Activated effector memory CD4-positive, alpha-beta T cell treated with anti-CD3 and anti-CD28 coated beads, Interleukin-2, amount 50 U/mL, for 16 hours (primary cell): ENCODE results near the gene GPC6.

ENCODE experiments used
- DNase-seq: peaks from one replicate; pipeline ENCODE4 v3.0.0-alpha.2; 2020

Gene GPC6

DNA sequence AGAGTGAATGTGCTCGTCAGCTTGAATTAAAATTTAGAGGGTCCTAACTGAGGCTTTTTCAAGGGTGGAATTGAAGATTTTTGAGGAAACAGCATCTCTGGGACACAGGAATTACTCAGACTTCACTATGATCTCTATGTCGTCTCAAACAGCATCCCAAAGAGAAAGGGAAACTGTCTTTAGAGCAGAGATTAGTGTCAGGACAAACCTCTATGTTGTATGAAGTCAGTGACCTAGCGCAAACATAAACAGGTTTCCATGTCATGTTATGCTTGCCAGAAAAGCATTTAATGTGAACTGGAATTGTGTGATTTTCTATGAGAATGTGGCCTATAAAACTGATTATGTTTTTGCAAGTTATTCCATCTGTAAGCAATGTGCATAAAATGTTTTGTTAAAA, 573.7 kb downstream of the GPC6 start:
- no peak for DNase-seq

DNA sequence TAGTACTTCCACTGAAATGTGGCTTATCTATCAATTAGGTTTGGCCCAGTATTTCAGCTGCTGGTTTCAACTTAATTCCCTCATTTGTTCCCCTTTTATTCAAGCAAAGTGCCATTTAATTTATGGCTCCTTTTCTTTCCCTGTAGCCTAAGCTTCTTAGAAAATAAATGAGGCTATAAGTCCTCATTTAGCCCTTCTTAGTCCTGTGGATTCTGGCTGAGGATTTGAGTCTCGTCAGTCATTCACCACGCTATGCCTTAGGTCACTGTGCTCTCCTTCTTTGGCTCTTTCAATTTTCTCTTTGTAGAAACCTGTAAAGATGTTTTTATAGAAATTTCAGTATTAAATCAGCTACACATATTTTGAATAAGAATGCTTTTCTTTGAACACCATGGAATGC, 579.1 kb downstream of the GPC6 start:
- DNase-seq = no peak

DNA sequence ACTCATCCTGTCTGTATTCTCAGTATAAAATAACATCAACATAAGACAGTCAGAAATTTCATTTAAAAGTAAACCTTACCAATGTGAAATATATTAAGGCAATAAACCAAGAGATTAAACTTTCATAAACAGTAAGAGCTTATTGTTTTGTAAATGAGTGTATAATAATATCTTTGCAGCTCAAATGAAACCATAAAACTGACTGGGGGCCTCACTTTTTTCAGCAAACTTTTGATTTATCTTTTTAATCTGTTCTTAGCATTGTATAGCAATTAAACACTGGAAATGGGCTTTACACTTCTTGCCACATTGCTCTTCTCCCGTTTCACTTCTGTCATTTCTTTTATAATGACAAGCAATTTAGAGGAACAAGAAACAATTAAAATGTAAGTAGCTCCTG, 580.3 kb downstream of the GPC6 start:
- DNase-seq = no peak

DNA sequence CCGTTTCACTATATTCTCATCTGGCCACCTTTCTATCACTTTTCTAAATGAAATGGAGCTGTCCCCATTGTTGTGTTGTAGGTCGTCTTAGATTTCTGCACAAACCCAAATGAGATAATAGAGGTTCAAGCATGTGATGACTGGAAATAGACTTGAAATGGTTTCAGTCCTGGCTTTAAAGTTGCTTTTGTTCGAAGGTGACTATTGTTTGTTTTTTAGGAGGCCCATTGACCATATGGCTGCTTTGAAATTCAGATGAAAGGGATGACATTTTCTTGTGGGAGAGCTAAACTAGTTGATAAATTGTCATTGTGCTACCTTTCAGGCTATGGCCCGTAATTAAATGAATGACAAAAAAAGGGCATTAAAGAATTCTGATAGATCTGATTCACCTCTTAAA, 583.7 kb downstream of the GPC6 start:
- no peak for DNase-seq

DNA sequence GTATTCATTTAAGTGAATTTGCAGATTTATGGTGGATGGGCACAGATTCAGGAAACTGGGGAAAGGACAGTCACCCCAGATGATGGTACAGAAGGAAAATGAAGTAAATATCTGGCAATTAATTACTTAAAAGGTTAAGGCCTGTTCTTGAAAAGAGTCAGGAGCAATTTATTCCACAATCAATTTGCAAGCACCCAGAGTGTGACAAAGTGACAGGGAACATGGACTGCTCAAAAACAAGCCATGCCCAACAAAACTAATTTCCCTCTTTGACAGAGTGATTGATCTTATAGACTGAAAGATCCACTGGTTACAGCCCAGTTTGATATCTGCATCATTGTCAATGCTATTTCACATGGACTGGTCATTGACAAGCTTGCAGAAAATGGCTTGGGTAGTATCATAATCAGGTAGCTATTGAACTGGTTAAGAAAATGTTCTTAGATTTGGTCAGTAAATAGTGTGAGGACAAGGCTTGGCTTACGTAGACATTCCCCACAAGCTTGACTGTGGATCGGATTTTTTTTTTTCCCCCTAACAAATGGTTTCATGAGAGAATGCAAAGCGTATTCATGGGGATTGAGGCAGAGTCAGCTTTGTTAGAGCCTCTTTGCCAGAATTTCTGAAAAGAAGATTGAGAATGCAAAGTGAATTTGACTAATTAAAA, 584.6 kb downstream of the GPC6 start:
- DNase-seq = no peak

DNA sequence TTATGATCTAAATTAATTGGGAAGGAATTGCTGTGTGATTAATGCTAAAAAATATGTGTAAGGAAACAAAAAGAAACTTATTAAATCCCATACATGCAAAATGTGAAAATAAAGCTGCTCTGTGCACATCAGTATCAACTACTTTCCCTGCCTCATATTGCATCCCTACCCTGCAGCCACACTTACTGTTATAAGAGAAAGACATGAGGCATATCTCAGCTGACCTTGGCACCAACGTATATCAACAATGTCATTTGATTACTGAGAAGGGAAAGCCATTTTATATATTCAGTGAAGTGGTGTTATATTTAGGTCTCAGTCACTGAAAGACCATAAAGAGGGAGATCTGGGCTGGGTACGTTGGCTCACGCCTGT, 585.1 kb downstream of the GPC6 start:
- no peak for DNase-seq

DNA sequence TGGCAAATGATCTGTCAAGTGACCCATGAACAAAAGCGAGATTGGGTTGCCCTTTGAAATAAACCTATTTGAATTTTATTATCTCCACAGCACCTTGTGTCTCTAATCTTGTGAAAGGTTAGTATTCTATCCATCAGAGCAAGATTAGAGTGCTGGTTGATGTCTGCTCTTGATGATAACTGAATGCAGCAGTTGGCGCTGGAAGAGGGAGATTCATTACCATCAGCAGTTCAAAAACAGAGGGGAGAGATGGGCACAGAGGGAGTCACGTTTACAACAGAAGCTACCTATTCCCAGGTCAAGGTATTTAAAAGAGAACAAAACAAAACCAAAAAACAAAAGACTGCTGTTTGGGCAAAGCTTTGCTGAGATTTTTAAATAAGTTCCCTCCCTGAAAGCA, 588.1 kb downstream of the GPC6 start:
- DNase-seq = no peak

DNA sequence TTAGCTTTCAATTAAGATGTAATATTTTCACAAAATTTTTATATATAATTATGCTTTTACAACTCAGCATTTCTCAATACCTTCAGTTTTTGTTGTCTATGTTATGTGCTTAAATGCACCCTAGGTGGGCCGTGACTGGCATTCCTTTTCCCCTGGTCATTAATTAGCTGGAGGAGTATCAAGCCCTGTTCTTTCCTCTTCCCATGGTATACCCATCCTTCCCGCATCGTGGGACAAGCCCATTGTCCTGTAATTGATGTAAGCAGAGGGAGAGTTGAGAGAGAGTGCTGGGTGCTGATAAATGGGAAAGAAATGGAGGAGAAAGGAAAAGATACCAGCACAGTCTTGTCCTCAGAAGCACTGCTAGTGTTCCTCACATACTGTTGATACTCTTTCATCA, 591.7 kb downstream of the GPC6 start:
- DNase-seq = no peak

DNA sequence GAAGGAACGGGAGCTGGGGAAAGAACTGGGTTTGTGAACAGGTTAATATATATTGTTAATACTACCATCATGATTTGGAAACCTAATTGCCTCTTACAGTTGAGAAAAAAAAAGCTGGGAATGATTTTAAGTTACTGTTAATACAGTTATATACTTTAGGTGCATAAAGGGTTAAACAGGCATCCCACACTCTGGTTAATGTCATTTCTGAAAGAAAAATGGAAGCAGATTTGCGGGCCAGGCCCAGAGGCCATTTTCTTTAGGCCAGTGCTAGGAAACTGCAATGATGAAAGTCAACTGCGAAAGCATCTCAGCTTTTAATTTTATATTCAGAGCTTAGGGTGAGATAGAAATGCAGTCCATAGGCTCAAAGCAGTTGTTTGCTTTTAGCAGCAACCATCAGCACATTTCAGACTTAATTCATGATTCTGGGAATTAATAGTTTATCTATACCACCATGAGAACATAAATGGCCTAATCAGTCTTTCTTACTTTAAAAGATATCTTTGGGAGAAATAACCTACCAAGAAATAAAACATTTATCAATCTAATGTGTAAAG, 592.8 kb downstream of the GPC6 start:
- no peak for DNase-seq

DNA sequence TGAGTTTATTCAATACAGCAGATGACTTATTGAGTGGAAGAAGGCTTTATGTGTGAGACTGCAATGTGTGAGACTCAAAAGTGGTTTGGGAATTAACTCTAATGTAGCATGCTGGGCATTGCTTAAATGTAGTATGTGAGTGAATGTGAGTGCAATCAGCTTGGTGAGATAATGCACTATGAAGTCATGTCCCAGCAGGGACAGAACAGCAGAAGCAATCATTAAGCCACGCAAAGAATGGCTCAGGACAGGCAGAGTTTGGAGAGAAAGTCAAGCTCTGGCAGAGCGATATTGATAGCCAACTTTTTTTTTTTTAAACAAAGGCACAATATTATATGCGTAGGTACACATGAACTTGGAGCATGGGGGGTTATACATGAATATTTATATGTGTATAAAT, 597.7 kb downstream of the GPC6 start:
- no peak for DNase-seq

DNA sequence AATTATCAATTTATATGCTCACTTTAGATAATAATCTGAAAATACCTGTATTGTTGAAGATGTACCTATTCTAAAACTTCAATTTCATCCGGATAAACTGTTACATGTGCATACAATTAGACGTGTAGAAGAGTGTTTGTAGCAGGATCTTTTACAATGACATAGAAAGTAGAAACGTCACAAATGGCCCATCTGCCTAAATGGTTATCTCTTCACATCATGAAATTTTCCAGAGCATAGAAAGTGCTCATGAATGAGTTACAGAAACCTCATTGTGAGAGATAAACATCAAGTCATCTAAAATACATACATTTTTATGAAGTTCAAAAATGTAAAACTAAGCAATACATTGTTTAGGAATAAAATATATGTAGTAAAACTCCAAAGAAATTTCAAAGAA, 607.4 kb downstream of the GPC6 start:
- DNase-seq = no peak

DNA sequence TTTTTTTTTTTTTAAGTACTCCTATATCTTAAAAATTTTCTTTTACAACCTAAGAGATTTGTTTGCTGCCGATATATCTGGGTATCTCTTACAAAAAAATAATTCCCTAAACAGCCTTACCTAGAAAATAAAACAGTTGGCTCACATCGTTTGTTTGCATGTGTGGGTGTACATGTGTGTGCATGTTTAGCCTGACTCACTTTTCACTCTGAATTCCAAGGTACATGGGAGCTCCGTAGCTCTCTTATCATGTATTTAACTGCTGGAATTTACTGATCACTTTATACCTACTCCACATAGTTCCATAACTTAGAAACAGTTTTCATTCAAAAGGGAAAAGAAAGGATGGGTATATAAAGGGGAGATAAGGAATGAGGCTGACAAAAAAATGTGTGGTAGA, 616.5 kb downstream of the GPC6 start:
- DNase-seq = no peak

DNA sequence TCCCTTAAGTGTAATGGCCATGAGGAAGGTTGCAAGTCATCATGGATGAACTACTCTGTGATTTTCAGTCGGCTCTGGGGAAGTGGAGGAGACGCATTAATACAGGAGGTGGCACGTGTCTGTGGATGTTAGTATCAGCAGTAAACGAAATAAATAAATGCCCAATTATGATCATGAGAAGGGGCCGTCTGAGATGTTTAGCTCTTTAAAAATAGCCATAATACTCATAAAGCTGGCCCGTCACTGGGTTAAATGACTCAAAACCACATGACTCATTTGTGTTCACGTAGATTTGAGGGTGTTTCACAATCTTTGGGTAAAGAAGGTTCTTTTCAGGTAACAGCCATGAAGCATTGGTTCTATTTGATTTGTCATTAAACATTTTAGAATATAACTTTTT, 620.6 kb downstream of the GPC6 start:
- no peak for DNase-seq

DNA sequence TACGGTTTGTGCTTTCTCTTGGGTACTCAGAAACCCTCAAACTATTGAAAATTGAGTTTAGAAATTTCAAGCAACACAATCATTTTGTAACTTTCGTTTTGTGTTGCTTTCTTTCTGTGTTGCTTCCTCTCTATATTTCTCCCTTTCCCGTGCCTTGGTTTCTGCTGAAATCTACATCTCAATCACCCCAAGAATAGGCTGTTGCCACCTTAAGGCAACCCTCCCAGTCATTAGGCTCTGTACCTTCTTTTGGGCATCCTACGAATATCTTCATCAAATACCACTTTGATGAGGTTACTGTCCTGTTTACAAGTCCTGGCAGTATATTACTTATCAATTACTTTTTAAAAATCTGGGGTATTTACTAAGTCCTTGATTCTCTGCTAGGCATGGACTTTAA, 621.6 kb downstream of the GPC6 start:
- DNase-seq = no peak

DNA sequence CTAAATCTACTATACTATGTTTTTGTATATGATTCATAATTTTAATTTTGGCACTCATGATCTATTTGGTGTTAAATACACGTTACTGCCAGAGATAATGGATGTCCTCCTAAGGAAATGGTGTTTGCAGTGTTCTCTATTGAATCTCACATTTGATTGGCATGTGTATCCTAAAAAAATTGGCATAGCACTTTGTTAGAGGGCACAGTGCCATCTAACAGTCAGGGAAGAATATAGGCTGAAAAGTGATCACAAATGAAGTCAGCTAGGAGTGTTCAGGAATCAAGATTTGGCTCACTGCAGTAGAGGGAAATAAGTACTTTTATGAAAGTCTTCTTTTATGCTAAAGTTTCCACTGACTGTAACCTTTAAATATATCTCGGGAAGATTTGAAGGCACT, 624.6 kb downstream of the GPC6 start:
- no peak for DNase-seq

DNA sequence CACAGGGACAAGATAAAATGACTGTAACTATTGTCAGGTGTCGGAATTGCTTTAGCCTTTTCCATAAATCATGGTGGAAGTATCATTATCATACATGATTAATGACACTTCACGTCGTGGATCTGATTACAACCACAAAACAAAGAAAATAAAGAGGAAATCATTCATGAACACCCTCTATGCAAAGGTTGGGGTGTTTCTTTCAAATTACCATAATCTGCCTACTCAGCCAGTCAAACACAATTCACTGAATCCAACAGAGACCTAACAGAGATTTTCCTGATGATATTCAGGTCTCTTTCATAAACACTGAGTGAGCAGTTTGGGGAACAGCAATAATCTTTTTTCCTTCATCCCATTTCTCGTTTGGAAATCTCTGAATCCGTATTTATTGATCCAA, 627.3 kb downstream of the GPC6 start:
- DNase-seq = no peak

DNA sequence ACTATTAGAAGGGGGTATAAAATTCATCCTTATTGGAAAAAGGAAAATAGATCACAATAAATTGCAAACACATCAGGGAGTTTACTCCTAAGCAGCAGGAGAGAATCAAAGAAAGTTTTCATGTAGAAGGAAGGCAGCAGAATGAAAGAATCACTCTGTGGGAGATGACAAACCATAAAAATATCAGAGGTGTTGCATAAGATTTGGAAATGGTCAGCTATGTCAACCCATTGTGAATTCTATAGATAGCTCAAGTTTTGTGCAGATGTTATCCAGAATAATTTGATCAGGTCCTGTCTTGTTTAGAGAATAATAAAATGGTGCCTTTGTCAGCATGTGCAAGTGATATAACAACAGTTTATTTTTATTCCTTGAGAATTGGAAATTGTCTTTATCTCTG, 630.5 kb downstream of the GPC6 start:
- DNase-seq = no peak

DNA sequence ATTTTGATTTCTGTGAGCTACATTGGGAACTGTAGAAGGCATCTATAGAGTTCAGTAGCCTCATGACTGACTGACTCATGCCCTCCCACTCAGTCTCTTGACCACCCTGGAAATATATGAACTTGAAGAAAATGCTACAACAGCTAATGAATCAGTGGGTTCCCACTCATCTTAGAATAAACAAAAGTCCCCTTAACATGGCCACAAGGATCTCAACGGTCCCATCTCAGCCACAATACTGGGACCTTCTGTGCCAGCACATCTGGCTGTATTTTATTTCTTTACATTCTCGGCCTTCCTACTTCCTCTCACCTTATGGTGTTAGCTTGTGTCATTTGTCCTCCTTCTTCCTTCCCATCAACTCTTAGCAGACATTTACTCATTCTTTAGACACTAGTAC, 633.1 kb downstream of the GPC6 start:
- DNase-seq = no peak

DNA sequence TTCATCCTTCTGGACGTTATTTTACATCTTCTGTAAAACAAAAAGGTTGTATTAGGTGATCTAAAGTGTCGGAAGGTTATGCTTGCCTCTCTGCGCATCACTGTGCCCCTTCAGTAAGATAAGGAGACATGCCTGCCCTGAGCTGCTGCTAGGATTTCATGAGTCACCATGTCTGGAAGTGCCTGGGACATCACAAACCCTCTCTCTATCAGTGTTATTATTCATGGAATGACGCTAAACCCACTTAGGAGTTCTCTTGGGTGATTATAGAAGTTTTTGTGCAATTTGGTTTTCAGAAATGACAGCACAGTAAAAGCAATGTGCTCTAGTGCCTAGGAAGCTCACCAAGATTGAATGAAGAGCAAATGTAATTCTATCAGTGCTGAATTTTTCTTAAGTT, 635.2 kb downstream of the GPC6 start:
- DNase-seq = no peak

DNA sequence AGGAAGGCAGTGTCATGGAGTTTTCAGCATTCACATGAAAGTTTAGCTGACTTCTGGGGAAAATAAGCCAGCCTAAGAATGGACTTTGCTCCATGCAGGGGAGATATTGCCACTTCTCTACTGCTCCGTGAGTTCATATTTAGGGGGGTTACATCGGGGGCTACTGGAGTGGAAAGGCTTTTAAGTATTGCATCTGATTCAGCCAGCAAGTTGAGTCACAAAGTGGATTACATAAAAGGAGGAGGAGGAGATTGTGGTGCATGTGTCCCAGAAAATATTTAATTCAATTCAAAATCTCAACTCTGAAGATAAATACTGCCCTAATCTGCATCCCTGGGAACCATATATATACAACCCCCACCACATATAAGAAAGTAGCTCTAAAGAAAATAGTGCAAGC, 635.7 kb downstream of the GPC6 start:
- no peak for DNase-seq

DNA sequence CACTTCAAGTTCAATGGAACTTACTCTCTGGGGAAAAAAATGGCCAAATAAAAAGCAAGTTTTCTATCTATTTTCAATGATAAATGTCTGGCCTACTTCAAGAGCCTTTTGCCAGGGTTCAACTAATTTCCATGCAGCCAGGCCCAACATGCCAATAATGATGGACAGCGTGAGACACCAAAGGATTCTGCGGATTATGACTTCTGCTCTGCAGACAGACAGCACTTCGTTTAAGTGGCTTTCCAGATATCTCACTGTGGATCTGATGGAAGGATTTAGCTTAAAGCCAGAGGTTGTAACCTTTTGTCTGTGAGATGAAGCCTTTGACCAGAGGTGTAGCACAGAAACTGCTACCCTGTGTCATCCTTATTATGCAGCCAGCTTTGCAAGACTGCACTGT, 638.6 kb downstream of the GPC6 start:
- no peak for DNase-seq

DNA sequence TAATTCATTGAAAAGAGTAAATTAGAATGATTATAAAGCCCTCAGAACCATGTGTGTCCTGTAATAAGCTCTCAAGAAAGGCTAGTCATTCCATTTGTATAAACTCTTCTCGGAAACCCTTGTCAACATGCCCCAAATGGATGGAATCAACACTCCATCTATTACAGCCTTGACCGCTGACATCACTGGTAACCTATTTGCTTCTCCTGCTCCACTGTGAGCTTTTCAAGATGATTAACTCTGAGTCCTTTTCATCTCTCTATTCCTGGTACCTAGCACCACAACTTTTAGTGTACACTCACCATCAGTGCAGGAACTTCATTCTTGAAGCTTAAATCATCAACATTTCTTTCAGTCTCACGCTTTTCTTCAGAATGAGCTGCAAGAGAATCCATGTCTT, 640.9 kb downstream of the GPC6 start:
- no peak for DNase-seq

DNA sequence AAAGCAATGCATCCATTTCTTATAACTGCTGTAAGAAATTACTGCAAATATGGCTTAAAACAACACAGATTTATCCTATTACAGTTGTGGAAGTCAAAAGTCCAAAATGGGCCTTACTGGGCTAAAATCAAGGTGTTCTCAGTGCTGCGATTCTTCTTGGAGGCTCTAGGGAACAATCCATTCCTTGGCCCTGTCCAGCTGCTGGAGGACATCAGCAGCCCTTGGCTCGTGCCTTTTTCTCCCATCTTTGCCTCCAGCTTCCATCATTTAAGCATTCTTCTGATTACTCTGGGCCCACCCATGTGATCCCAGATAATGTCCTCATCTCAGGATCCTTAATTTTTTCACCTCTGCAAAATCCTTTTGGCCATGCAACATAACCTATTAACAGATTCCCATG, 645.8 kb downstream of the GPC6 start:
- no peak for DNase-seq

DNA sequence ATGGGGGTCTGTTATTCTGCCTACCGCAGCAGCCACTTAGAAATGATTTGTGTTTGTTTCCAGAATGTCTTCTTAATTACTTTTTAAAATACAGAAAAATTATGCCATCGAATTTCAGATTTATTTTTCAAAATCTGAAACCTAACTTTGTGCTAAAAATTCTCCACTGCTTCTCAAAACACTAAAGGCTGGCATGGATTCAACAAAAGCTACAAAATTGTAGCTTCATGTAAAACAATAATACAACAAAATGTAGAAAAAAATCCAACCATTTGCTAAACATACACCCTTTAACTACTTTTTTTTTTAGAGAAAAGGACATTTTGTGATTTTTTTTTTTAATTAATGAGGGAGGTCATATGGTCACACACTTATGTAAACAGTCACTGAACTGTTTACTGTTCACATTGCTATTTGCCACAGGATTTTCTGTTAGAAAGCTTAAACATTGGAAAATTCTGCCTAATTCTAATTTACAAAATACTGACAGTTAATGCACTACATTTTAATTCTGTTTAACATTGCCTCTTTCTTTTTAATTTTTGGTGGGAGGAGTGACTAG, 646.3 kb downstream of the GPC6 start:
- DNase-seq = no peak

DNA sequence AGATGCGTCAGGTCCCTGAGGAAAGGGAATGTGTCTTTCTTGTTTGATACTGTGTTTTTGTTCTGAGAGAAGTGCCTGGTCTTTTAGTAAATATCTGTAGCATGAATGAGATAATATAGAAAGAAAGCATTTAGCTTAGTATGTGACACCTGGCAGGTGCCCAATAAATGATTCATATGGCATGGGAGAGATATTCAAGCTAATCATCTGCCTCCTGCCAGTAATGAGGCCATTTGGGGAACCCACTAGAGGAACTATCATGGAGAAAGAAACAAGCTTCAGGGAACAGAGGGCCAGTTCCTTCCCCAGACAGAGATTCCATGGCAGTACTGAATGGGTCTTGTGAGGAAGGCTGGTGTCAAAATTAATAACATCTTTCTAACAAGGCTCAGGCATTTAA, 648.9 kb downstream of the GPC6 start:
- no peak for DNase-seq
